Fibroblast of mammary gland (primary cell): ENCODE data around the gene TSACC.
"Not testable (repeated sequence)": the region's sequence is repeated elsewhere in the genome, so short reads cannot be mapped to it uniquely, and the experiment has no call there.

Experiments used
- DNase-seq: peaks from one replicate; pipeline ENCODE4 v3.0.0-alpha.2; 2010; ENCODE audit warnings: low read depth
- H3K4me3 ChIP-seq: 2 replicates; pipeline ENCODE4 v1.5.1; 2011; ENCODE audit warnings: low read depth, mild to moderate bottlenecking, low read length, moderate library complexity; ENCODE audit not compliant: control insufficient read depth
- TF ChIP-seq, protein P1 (sequence below): conservative IDR thresholded peaks from 2 replicates; pipeline ENCODE4 v1.5.1; 2011; ENCODE audit warnings: low read depth, low read length, inconsistent platforms; ENCODE audit not compliant: control insufficient read depth, insufficient read depth

Gene TSACC

DNA sequence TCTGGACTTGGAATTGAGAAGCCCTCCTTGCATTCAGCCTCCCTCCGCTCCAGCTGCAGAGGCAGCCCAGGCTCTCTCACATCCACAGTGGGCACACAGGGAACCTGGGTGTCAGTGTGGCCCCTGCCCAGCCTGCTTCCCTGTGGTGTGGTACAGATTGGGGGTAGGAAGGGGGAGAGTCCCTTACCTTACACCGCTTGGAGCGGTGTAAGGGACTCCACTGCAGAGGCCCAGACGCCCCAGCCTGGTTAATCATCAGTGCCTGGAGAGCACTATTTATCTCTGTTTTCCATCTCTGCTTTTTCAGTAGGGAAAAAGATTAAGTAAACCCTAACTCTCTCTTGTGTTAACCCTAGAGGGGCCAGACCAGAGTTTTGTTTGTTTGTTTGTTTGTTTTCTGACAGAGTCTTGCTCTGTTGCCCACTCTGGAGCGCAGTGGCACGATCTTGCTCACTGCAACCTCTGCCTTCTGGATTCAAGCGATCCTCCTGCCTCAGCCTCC is 29.9 kb downstream of the TSACC start:
- H3K4me3 ChIP-seq, result no peak overlapping the region
- DNase-seq, result no peak
- TF ChIP-seq, protein P1, sequence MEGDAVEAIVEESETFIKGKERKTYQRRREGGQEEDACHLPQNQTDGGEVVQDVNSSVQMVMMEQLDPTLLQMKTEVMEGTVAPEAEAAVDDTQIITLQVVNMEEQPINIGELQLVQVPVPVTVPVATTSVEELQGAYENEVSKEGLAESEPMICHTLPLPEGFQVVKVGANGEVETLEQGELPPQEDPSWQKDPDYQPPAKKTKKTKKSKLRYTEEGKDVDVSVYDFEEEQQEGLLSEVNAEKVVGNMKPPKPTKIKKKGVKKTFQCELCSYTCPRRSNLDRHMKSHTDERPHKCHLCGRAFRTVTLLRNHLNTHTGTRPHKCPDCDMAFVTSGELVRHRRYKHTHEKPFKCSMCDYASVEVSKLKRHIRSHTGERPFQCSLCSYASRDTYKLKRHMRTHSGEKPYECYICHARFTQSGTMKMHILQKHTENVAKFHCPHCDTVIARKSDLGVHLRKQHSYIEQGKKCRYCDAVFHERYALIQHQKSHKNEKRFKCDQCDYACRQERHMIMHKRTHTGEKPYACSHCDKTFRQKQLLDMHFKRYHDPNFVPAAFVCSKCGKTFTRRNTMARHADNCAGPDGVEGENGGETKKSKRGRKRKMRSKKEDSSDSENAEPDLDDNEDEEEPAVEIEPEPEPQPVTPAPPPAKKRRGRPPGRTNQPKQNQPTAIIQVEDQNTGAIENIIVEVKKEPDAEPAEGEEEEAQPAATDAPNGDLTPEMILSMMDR, result no peak

DNA sequence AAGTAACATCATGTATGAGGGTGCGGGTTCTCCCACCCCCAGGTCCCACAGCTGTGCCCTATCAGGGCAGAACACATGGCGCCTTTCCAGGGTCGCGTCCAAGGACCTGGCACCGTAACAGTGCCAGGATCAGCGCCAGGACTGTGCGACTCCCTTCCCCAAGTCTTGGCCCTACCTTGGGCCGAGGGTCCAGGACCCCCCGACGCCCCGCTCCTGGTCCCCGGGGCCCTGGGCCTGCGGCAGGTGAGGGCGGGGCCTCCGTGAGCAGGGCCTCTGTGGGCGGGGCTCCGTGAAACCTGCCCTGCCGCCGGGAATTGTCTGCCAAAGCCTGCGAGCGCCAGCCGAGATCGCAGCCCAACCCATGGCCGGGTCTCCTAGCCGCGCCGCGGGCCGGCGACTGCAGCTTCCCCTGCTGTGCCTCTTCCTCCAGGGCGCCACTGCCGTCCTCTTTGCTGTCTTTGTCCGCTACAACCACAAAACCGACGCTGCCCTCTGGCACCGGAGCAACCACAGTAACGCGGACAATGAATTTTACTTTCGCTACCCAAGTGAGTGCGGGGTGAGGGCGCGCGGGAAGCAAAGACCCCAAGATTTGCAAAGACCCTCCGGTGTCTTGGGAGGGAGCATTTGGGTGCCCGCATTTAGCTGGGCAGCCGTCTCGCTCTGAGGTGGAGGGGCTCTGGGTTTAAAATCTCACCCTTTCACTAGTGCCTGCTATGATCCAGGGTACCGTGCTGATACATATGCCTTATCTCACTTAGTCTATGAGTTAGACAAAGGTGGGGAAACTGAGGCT is 30.8 kb downstream of the TSACC start, which contains the start of gene RHBG:
RHBG (plus strand) TSS at position 323 of the 796 bp plus-strand sequence; CDS start at position 362, 39 bp downstream.
- no peak for DNase-seq
- peak within 1 kb of the TSS; percentile 0 for H3K4me3 ChIP-seq
- TF ChIP-seq, protein P1, result no peak

DNA sequence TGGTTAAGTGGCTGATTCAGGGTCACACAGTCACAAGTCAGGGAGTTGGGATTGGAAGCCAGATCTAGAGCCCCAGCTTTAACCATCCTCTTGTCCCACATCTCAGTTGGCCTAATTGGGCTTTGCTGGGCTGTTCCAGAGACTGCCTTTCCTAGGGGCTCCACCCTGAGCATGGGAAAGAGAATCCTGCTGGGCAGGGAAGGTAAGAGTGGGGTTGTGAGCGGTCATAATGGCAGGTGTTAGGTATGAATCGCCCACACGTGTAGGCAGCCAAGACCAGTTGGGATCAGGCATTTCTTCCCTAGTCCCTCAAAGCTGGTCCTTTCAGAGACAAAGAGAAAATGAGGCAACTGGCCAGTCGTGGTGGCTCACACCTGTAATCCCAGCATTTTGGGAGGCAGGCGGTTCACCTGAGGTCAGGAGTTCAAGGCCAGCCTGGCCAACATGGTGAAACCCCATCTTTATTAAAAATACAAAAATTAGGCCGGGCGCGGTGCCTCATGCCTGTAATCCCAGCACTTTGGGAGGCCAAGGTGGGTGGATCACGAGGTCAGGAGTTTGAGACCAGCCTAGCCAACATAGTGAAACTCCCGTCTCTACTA is 31.5 kb downstream of the TSACC start:
- DNase-seq, H3K4me3 ChIP-seq: not testable (repeated sequence)

DNA sequence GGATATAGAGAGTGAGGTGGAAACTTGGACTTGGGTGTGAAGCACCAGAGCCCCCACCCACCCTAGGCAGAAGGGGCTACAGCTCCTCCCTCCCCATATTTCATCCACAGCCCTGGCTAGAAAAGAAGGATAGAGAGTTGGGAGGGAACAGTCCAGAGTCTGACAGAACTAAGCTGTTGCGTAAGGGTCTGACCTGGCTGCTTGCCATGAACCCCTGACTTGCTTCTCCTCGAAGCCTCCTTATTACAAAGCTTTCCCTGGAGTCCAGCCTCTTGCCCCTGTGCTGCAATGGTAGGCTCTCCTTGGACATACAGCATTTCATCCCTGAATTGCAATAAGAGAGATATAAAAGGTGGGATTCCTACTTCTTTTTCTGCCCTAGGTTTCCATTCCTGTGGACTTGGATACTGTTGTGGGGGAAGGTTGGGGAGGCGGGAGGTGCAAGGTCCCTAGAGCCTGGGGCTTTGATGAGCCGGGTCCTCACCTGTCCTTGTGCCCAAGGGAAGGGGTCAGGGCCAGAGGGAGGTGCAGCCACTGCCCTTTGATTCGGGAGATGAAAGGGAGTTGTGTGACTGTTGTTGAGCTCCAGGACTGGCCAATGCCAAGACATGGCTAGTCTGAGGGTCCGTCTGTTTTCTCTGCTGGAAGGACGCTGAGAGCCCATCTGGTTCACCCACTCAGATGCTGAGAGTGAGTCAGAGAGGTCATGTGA is 33.4 kb downstream of the TSACC start:
- TF ChIP-seq, protein P1, result no peak
- DNase-seq, result peak; percentile 84

DNA sequence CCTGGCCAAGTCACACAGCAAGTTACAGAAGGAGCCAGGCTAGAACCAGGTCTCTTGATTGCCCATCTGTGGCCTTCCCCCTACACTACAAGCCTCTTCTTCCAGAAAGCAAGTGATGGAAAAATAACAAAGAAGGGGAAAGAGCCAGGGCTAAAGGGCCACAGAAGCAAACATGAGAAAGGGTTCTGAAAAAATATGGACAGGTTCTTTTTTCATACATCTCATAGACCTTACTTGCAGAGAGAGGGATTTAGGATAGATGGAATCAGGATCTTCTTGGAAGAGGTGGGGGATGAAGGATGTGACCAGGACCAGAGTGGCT is 33.9 kb downstream of the TSACC start:
- no peak overlapping the region for H3K4me3 ChIP-seq
- TF ChIP-seq, protein P1, result no peak
- no peak for DNase-seq

More for the DNA sequence above, 33.4 kb downstream of the TSACC start:
- no peak overlapping the region for H3K4me3 ChIP-seq

DNA sequence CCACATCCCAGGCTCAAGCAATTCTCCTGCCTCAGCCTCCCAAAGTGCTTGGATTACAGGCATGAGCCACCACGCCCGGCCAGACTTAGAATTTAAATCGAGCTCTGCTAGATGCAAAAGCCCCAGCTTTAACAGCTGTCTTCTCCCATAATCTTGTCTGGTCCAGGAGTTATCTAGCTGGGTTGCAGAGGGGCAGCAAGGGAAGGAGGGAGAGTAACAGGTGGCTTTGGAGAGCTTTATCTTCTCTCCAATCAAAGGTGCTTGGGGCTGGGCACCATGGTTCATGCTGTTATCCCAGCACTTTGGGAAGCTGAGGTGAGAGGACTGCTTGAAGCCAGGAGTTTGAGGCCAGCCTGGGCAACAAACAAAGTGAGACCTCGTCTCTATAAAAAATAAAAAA is 34.5 kb downstream of the TSACC start:
- no peak for DNase-seq
- TF ChIP-seq, protein P1, result no peak
- no peak overlapping the region for H3K4me3 ChIP-seq

DNA sequence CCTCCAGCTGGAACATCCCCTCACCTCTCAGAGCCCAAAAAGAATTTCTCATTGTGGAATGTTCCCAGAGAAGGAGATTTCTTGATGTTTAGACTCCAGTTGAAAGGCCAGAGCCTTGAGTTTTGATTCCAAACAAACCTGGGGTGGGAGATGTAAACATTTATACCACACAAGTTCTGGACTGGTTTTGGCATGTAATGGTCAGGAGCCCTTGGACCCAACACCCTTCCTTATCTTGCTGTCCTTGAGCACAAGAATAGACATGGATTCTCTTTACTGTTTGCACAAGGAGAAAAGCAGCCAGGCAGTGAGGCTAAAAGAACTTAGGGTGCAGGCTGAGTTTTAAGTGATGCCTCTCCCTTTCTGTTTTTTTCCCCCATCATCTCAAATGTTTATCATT is 35.2 kb downstream of the TSACC start:
- H3K4me3 ChIP-seq, result no peak overlapping the region

More for the DNA sequence above, 35.2 kb downstream of the TSACC start:
- no peak for DNase-seq
- TF ChIP-seq, protein P1, result no peak
